Cardiac fibroblast (primary cell): ENCODE data around the gene SLC4A11.

Source experiments
- DNase-seq, 2 donors: peaks; one replicate each; pipeline versions ENCODE4 v3.0.0 to v3.0.0-alpha.2; 2010; ENCODE audit warnings: low read depth in 2 of 2
- H3K4me3 ChIP-seq, 2 donors: replicated peaks in 1 of 2; 1 replicate in 1 of 2; 2 replicates in 1 of 2; pipeline ENCODE4 v1.5.1; 2011; ENCODE audit warnings: low read depth in 2 of 2, low read length in 2 of 2, mild to moderate bottlenecking in 2 of 2, moderate library complexity in 1 of 2
- TF ChIP-seq, protein P1 (sequence below): IDR thresholded peaks from one replicate; pipeline ENCODE4 v1.5.1; 2011; ENCODE audit warnings: low read depth, mild to moderate bottlenecking, low read length, inconsistent platforms

Gene SLC4A11

DNA sequence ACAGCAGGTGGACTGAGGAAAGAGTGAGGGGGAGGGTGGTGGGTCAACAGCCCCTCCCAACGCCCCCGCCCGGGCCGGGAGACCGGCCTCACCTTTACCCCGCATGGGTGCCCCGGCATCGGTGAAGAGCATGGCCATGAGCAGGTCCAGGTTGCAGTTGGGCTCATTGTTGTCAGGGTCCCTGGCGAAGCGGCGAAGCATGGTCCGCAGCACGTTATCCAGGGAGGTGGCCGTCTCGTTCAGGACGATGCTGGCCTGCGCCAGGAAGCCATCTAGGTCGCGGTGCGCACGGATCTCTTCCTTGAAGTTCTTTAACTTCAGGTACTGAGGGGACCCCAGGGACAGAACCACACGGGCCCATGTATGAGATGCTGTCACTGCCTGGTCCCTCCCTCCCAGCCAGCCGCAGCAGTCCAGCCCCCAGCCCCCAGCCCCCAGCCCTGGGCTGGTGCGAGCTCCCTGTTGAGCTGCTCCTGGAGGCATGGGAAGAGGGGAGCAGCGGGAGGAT lies 4.9 kb downstream of the SLC4A11 start:
- no peak for DNase-seq
- TF ChIP-seq, protein P1, sequence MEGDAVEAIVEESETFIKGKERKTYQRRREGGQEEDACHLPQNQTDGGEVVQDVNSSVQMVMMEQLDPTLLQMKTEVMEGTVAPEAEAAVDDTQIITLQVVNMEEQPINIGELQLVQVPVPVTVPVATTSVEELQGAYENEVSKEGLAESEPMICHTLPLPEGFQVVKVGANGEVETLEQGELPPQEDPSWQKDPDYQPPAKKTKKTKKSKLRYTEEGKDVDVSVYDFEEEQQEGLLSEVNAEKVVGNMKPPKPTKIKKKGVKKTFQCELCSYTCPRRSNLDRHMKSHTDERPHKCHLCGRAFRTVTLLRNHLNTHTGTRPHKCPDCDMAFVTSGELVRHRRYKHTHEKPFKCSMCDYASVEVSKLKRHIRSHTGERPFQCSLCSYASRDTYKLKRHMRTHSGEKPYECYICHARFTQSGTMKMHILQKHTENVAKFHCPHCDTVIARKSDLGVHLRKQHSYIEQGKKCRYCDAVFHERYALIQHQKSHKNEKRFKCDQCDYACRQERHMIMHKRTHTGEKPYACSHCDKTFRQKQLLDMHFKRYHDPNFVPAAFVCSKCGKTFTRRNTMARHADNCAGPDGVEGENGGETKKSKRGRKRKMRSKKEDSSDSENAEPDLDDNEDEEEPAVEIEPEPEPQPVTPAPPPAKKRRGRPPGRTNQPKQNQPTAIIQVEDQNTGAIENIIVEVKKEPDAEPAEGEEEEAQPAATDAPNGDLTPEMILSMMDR: no peak
- no peak overlapping the region for H3K4me3 ChIP-seq

DNA sequence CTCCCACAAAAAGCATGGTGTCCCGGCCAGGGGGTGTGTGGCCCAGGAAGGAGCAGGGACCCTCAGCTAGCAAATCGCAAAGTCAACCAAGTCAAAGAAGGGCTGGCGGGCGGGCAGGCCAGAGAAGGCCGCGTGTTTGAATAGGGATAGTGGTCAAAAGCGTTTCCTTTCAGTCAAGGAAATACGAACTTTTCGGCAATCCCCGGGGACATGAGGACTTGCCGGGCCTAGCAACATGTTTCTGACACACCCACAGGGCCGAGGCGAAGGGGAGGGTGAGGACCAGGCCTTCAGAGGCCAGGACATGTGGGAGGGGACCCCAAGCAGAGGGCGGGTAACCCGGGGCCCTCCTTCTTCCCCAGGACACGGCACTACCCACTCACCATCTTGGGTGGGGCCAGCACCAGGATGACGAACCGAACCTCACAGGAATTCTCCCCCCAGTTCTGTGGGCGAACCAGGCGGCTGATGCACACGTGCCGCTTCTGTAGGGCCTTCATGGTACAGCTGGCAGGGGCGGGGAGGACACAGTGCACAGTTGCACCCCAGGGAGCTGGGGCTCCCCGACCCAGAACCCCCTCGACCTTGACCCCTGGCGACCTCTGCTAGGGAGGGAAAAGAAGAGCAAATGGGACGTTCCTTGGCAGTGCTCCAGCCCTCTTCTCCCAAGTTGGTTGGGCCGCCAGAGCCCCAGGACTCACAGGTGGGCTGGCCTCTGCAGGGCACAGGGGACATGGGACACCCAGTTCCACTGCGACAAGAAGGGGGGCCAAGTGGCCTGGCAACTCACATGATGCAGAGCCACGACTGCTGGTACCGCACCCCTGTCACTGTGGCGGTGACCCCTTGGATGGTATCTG lies 5.6 kb downstream of the SLC4A11 start:
- DNase-seq: no peak
- H3K4me3 ChIP-seq: no peak overlapping the region
- TF ChIP-seq, protein P1: no peak

DNA sequence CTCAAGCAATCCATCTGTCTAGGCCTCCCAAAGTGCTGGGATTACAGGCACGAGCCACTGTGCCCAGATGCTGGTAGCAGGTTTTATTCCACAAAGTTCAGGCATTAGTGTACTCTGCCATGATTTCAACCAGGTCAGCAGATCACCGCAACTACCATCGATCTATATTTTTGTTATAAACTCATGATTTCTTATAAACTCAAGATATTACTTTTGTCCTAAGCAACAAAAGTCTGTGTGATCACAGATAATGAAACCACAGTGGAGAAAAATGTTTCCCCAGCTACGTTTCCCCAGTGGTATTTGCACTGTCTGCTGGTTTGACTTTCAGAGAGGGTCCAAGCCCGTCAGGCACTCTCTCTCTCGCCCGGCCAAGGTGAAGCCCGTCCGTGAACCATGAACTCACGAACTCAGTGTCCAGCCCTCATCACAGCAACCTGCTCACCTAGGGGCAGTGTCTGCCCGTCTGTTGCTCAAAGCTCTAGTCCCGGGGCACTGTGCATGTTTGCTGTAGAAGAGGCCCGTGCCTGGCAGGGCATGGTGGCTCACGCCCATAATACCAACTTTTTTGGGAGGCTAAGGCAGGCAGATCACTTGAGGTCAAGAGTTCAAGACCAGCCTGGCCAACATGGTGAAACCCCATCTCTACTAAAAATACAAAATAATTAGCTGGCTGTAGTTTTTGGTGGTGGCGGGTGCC lies 7.0 kb downstream of the SLC4A11 start:
- no peak overlapping the region for H3K4me3 ChIP-seq
- DNase-seq: no peak
- TF ChIP-seq, protein P1: no peak

DNA sequence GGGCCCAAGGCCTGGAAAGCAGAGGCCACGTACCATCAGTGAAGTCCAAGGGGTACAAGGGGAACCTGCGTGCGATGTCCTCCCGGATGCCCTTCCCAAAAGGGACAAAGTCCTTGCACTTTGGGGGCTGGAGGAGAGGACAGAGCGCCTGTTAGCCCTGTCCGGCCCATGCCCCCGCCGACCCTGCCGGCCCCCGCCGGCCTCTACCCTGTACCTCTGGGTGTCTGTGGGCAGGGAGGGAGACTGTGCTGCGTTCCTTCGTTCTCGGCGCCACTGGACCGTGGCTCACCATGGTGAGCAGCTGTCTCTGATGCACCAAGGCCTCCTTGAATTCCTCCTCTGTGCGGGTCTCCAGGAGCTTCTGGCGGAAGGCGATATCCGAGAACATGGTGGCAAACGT lies 7.9 kb downstream of the SLC4A11 start:
- no peak for DNase-seq
- TF ChIP-seq, protein P1: no peak
- H3K4me3 ChIP-seq: no peak overlapping the region

GRCh38 chr20:3229798-3230197 lies 9.2 kb downstream of the SLC4A11 start:
- TF ChIP-seq, protein P1: no peak
- DNase-seq: no peak
- H3K4me3 ChIP-seq: no peak overlapping the region

GRCh38 chr20:3229158-3229557 lies 9.8 kb downstream of the SLC4A11 start:
- no peak for DNase-seq
- TF ChIP-seq, protein P1: no peak
- H3K4me3 ChIP-seq: no peak overlapping the region
